Fibroblast of pulmonary artery (primary cell): Measurements from ENCODE around the gene TNMD.

Experiments
- DNase-seq: peaks from one replicate; pipeline ENCODE4 v3.0.0-alpha.2; 2010; ENCODE audit warnings: low read depth
- H3K4me3 ChIP-seq: replicated peaks from 2 replicates; pipeline ENCODE4 v1.5.1; 2011; ENCODE audit warnings: low read depth, mild to moderate bottlenecking, control low read depth, low read length, moderate library complexity
- TF ChIP-seq, protein P1 (sequence below): IDR thresholded peaks from 2 replicates; pipeline ENCODE4 v1.5.1; 2011; ENCODE audit warnings: mild to moderate bottlenecking, control low read depth, low read length, inconsistent platforms; ENCODE audit errors: missing control alignments

TNMD gene

DNA sequence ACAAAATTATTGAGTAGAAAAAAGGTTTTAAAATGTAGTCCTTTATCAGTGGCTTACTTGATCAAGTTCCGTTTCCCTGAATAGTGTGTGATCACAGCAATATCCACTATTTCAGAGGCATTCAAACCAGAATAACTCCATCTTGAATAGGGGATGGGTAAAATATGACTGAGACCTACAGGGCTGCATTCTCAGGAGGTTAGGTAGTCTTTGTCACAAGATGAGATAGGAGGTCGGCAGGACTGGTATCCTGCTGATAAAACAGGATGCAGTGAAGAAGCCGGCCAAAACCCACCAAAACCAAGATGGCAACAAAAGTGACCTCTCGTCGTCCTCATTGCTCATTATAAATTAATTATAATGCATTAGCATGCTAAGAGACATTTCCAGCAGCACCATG, 27.2 kb downstream of the TNMD start:
- no peak overlapping the region for H3K4me3 ChIP-seq
- no peak for DNase-seq
- TF ChIP-seq, protein P1, sequence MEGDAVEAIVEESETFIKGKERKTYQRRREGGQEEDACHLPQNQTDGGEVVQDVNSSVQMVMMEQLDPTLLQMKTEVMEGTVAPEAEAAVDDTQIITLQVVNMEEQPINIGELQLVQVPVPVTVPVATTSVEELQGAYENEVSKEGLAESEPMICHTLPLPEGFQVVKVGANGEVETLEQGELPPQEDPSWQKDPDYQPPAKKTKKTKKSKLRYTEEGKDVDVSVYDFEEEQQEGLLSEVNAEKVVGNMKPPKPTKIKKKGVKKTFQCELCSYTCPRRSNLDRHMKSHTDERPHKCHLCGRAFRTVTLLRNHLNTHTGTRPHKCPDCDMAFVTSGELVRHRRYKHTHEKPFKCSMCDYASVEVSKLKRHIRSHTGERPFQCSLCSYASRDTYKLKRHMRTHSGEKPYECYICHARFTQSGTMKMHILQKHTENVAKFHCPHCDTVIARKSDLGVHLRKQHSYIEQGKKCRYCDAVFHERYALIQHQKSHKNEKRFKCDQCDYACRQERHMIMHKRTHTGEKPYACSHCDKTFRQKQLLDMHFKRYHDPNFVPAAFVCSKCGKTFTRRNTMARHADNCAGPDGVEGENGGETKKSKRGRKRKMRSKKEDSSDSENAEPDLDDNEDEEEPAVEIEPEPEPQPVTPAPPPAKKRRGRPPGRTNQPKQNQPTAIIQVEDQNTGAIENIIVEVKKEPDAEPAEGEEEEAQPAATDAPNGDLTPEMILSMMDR, result no peak

DNA sequence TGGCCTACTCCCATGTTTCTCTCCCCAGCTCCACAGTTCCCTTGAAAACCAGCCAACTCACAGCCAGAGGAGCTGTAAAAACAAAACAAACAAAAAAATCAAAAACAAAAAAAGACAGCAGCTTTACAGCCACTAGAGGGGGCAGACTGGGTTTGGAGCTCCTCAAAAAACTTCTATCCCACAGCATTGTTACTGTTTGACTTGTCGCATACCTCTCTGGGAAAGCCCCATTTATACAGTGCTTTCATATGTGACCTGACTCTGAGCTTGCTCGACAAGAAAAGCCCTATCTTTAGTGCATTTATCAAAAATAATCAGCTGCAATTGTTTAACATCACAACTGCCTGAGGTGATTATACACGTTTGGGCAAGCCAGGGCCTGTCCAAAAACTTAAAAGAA, 30.3 kb downstream of the TNMD start:
- H3K4me3 ChIP-seq, result no peak overlapping the region
- peak; percentile 78 for DNase-seq
- TF ChIP-seq, protein P1, result peak; percentile 63

DNA sequence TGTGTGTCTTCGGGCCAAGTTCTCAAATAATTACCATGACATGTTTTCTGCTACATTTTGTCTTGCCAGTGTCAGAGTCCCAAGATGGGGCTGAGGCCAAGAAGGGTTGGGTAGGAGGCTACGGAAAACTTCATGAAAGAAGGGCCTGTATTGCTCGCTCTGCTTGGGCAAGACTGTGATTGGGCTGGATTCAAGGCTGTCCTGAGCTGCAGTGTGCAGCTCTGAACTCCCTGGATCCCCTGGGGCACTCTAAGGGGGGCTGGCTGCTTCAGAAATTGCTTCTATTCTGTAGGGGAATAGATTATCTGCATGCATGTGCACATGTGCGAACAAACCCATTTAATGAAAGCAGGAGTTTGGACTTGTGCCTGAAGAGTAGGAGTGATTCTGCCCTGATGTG, 38.3 kb downstream of the TNMD start:
- TF ChIP-seq, protein P1, result no peak
- H3K4me3 ChIP-seq, result no peak overlapping the region
- no peak for DNase-seq

DNA sequence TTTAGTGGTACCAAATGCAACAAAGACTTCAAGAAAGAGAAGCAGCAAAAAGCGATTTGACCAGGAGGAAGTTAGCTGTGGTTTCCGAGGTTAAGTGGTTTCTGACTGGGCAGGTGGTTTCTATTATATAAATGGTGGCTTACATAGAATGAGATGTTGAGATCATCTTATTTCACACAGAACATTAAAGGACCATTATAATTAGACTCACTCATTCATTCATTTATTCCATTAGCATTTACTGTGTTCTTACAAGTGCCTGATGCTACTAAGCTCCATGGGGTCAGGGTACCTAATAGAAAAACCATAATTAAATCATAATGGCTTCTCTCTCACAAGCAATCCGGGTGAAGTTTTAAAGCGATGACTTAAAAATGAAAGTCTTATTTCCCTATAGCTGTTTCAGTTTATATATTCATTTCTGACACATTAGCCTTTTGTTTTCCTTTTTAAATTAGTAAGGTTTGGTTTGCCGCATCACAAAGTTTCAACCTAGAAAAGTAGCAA, 41.3 kb downstream of the TNMD start:
- H3K4me3 ChIP-seq, result no peak overlapping the region
- DNase-seq, result no peak
- TF ChIP-seq, protein P1, result no peak

DNA sequence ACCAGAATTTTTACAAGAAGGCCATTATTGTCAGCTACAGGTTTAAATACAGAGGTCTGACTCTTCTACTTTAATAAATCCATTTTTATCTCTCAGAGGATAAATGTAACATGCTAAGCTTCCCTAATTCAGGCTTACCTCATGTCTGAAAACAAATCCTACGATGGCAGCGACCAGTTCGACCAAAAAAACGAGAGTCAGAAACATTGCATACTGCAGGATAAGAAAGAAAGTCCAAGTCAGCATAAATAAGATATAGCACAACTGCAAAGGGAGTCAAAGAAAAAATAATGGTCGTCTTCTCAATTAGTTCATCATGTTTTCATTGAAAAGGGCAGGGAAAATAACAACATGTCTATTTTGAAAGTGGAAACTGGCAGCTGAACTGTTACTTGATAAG, 50.3 kb downstream of the TNMD start:
- DNase-seq, result no peak
- TF ChIP-seq, protein P1, result no peak
- peak overlapping the region; percentile 64 for H3K4me3 ChIP-seq

DNA sequence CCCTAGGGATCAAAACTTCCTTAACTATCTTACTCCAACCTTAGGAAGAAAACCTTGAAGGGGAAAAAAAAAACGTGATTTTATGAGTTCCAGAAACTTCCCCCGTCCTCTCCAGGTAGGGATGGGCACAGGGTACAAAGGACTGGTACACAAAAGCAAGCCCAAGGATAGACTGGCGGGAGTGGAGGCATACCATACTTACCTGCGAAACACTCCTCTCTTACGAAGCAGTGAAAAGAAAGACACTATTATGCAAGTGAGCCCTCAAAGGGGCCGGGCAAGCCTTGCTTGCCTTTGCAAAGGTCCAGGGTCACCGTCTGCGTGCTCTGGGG, 51.2 kb downstream of the TNMD start:
- H3K4me3 ChIP-seq, result peak overlapping the region; percentile 64
- TF ChIP-seq, protein P1, result no peak
- no peak for DNase-seq

DNA sequence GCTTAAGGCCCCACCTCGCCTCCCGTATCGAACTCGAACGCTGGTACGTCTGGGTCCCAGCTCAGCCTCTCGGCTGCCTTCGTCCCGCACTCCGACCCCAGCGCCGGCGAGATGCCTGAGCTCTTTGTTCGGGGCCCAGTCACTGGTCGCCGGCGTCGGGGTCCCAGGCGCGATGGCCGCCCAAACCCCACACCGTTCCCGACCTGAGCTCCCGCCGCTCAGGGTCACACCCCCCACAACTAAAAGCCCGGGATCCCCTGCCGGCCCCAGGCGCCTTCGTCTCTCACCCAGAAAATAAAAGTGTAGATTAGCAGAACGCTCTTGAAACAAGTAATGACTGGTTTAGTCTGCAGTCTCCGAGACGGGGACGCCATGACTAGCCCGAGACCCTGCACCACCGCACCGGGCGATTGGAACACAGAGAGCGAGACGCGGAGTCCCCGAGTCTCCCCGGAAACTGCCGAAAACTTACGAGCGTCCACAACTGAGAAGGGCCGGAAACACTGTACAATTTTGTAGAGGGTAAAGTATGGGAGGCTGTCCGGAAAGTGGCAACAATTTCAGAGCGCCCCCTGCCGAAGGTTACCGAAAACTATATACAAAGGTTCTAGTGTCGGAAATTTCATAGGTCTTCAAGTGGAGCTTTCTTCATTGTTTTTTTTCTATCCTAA, 51.7 kb downstream of the TNMD start, which contains the start of gene TSPAN6:
TSS of gene TSPAN6 (minus strand) at position 486 of the 671 bp plus-strand sequence. CDS start at position 374, 112 bp downstream.
- TF ChIP-seq, protein P1, result peak; percentile 52
- H3K4me3 ChIP-seq, result peak within 1 kb of the TSS; percentile 64
- peak; percentile 91 for DNase-seq
